Kidney capillary endothelial cell (primary cell): Measurements from ENCODE around the gene ALOXE3.
"Not testable (repeated sequence)": the region's sequence is repeated elsewhere in the genome, so short reads cannot be mapped to it uniquely, and the experiment has no call there.

Source experiments
- DNase-seq: peaks from one replicate; pipeline ENCODE4 v3.0.0-alpha.2; 2018; ENCODE audit warnings: low spot score

ALOXE3 gene

DNA sequence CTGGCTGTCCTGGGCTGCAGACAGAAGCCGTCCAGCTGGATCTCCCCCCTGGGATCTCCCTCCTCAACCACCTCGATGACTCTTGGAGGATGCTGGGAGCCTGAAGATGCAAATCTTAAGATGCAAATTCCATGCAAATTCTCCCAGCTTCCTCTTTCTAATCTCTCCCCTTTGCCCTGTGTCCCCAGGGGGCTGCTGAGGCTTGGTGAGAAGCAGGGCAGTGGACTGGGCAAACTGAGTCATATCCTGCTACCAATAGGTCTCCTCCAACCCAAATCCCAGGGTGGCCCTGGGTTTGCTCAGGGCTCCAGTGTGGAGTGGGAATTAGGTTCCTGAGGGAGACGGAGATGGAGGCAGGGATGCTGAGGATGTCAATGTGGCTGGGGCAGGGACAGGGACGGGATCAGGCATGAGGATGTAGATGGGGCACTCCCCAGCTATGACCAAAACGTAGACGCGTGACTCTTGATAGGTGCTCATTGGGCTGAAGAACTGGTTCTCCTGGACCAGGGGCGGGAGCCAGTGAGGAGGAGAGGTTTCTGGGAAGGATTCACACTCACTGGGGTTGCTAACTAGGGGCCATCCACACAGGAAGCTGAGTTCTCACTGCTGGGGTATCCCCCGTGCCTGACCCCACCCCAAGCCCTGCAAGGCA, 27.2 kb downstream of the ALOXE3 start:
- DNase-seq = no peak

GRCh38 chr17:8089728-8090127, 28.6 kb downstream of the ALOXE3 start:
- no peak for DNase-seq

DNA sequence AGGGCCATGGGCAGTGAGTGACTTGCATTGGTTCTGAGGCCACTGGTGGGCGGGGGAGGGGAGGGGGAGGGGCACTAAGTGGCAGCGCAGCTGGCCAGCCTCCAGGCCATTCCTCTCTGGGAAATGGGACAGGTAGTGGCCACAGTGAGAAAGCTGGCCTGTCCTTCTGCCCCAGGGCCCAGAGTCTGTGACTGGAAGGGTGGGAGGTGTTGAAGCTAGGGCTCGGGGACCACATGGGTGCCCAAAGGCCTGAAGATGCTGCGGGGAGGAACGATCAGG, 30.4 kb downstream of the ALOXE3 start:
- no peak for DNase-seq

DNA sequence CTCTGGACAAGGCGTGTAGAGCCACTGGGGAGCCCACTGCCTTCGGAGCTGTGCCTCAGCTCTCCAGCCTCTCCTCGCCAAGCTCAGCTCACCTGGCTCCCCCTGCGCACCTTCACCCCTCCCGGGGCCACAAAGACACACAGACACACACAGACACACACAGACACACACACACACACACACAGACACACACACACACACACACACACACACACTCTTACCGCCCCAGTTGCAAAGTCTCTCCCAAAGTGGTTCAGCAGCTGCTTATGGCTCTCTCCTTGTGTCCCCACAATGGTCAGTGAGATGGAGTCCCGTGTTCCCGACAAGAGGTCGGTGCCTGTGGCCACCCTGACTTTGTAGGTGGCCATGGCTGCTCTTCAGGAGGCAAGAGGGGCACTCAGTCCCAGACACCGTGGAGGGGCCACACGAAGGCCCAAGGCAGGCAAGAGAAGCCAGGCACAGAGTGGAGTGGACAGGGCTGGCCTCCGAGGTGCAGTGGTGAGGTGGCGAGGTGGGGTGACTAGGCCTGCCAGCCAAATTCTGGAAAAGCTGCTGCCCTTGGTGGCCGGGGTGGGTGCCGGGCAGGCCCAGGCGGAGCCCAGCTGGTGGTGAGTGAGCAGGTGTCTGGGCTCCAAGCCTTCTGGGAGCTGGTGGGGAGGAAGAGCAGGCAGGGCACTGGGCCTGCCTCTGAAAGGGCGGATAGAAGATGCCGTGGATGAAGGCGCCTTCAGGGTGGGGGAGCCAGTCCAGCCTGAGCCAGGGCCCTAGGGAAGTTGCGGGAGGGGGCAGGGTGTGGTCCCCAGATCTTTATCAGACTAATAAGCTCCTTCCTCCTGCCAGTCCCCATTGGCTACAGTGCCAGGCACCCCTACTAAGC, 31.0 kb downstream of the ALOXE3 start, which contains the start of gene ALOX12B:
TSS of gene ALOX12B (minus strand) at position 642 of the 877 bp plus-strand sequence. CDS start at position 368, 274 bp downstream.
- DNase-seq = no peak

DNA sequence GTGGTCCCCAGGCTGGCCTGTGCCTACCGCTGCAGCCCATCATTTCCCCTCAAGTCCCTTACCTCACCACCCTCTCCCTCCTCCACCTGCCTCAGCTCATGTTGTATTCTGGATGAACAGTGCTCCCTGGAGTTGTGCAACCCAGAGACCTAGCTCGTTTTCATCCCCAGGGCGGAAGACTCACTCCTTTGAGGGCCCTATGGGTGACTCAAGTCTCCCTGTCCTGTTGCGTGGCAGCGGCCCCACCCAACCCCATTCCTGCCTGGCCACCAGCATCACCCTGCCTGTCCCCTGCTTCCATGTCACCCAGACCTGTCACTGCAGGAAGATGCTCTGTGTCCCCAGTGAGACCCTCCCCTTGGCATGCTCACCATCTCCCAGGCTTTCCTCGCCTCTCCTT, 34.1 kb downstream of the ALOXE3 start:
- no peak for DNase-seq

GRCh38 chr17:8082292-8082691, 36.0 kb downstream of the ALOXE3 start:
- no peak for DNase-seq

- no peak for DNase-seq
These were observed 36.4 kb downstream of the ALOXE3 start for GRCh38 chr17:8081876-8082275.

DNA sequence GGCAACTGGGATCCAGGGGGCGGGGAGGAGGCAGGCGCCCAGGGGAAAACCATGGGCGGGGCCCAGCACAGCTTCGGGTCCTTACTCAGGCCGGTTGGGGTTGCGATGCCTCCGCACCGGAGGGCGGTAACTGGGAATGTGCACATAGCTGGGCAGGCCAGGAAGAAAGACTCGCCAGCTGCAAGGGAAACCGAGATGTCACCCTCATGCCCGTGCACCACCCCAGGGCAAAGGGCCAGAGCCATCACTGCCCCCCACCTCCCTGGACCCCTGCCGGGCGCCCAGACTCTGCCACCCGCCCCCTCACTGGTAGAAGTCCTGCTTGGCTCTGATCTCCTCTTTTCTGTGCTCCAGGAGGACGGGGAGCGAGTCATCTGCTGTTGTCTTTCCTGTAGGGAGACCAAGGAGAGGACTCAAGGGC, 37.5 kb downstream of the ALOXE3 start:
- no peak for DNase-seq

- no peak for DNase-seq
These were observed 38.0 kb downstream of the ALOXE3 start for GRCh38 chr17:8080208-8080798.

DNA sequence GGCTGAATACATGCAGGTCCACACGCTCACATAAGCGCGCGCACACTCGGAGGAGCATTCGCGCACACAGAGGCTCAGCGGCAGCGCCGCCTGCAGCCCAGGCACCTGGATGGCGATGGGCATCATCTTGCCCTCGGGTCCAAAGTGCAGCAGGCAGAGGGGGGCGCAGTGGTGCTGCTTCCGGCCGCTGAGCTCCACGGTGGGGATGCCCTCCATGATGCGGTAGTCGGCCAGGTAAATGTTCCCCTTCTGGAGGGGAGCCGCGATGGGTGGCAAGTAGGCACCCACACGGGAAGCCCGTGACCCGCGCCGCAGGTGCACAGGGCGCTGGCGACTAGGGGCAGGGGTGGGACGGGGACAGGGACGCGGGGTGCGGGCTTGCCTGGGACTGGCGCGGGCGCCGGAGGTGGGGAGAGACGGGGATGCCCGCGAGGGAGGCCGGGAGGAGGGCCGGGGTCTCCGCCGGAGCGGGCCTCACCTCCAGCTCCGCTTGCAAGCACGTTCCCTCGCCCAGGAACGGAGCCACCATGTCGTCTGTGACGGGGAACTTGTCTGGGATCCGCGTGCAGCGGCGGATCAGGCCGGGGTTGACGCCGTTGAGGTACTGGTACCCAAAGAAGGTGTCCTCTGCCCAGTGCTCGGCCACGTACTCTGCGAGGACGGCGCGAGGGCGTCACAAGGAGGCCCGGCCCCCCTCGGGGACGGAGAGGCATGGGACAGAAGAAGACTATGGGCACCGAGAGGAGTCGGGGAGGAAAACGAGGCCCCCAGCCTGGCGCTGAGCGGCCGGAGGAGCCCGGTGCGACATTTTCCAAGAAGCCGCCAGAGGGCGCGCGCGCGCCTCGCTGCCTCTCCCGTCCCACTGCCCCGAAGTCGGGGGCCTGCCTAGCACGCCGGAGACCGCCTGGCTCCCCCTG, 38.8 kb downstream of the ALOXE3 start:
- DNase-seq = peak; percentile 42

DNA sequence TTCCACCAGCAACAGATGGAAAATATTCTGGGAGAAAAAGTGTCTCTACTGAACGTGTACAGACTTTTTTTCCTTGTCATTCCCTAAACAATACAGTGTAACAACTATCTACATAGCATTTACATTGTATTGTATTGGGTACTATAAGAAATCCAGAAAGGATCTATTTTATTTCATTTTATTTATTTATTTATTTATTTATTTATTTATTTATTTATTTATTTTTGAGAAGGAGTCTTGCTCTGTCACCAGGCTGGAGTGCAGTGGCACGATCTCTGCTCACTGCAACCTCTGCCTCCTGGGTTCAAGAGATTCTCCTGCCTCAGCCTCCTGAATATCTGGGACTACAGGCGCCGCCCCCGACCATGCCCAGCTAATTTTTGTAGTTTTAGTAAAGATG, 40.4 kb downstream of the ALOXE3 start:
- DNase-seq = not testable (repeated sequence)

- DNase-seq = no peak
These were observed 41.6 kb downstream of the ALOXE3 start for GRCh38 chr17:8076502-8077266.

DNA sequence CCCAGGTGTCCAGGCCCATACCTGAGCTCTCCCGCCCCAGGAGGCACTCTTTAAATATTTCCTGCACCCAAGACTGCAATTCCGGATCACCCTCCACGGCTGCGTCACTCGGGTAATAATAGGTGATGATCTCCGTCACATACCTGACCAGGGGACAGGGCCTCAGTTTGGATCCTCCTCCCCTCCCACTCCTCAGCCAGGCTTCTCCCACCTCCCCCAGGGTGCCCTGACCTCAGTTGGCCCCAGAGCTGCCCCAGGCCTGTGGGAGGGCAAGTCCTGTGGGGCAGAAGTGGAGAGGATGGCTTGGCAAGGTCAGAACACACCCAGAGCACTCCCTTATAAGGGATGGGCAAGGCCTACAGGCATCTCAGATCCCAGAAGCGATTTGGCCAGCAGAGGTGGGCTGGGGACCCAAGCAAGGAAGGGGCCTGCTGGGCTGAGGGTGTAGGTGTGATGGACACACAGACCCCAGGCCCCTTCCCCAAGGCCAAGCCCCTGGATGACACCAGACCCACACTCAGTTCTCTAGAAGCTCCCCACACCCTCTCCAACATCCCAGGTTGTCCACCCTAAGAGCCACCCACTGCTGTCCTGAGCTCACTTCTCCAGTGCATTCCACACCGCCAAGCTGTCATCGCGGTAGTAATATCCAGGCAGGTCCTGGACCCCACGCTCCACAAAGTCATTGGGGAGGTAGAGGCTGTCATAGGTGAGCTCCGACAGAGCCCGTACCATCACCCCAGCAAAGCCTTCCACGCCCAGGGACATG, 42.6 kb downstream of the ALOXE3 start:
- DNase-seq = no peak

DNA sequence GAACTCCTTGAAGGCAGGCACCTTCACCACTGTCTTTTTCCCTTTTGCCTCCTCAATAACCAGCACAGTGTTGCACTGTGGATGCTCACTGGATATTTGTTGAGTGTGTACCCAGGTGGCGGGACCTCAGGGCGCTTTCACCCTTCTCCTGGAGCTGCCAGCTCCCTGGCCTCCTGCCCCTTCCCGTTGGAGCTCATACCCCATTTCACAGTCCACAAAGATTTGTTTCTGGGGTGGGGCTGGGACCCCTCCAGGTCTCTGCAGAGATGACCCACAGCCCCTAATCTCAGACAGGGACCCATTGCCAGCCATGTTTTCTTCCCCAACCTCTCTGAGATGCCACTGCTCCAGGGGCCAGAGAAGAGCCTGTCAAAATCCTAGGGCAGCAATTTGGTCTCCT, 43.2 kb downstream of the ALOXE3 start:
- DNase-seq = no peak

- no peak for DNase-seq
These were observed 43.8 kb downstream of the ALOXE3 start for GRCh38 chr17:8074554-8074953.

DNA sequence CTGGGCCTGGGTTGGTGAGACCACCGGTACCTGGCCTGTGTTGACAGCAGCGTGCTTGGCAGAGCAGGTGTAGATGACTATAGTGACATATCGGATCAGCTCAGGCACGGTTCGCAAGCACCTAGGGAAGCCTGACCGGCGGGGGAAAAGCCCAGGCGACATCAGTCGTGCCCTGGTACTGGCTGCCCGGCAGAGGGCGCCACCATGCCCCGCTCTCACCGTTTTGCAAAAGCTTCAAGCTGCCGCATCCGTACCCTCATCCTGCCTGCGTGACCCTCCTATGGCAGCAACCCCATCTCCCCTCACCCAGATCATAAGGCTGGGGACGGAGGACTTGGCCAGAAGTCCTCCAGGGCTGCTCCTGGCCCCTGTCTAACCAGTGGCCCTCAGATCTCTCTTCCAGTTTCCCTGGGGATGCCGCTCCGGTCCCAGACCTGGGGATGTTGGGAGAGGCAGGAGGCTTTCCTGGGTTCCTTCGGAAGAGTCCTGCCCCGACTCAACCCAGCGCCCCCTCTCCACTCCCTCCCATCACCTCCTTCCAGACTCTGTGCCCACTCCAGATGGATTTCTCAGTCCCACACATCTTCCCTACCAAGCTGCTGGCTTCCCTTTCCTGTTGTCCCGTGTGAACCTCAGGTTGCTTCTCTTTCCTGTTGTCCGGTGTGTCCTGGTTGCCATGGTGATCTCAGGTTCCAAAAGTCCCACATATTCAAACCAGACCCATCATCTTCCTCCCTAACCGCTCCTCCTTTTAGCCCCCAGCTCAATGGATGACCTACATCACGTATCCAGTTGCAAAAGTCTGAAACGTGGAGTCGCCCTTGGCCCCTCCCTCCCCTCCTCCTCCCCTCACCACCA, 44.5 kb downstream of the ALOXE3 start:
- DNase-seq = peak; percentile 58

DNA sequence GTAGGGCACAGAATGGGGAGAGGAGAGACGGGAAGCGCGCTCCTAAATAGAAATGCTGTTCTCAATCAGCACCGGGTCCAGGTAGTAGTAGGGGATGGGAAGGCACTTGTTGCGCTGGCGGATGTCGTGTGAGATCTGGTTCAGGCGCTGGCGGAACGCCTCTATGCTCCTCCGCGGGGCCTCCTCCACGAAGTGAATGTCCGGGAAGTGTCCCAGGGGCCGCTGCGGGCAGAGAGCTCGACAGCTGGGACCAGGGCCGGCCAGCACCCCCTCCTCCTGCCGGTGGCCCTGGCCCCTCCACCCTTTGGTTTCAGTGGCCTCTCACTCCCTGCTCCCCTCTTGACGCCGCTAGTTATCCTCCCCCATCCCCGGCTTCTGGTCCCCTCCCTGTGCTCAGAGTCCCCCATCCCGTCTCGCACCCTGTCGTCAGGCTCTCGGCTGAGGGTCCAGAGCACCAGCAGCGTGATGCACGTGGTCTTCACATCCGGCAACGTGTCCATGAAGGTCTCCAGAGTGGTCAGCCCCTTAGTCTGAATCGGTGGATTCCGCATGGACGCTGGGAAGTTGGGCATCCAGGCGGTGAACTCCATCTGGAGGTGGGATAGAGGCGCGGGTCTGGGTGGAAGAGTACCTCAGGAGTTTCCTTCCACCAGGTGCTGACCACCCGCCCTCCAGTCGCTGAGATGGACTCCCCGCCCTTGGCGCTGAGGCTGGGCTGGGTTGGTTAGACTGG, 45.4 kb downstream of the ALOXE3 start:
- no peak for DNase-seq

DNA sequence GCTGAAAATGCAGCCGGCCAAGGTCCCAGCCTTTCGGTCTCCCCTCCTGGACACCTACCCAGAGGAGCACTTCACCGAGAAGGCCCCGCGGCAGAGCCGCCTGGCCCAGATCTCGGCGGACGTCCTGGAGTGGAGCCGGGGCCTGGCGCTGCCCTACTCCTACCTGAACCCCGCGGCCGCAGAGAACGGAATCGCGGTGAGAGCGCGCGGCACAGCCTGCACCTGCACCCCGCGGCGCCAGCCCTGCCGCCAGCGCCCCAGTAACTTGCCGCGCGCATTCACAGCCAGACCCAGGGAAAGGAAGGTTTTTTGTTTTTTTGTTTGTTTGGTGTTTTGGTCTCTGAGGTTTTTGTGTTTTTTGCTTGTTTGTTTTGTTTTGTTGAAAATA, 46.0 kb downstream of the ALOXE3 start:
- no peak for DNase-seq

DNA sequence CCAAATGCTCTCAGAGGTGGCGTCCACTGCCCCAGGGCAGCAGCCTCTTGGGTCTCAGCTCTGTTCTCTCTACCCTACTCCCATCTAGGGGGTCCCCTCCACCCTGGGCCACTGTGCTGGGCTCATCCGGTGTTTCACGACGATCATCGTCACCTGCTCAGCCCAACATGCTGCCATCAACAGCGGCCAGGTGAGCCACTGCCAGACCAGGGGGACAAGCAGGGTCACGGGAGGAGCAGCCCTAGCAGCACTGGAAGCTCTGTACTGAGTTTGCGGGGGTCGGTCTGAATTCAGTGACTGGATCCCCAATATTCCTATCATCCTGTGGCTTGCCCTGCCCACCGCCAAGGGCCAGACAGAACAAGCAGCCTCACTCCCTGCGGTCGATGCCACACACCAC, 46.8 kb downstream of the ALOXE3 start:
- DNase-seq = no peak
